ENCODE results near the gene PPARG.

GRCh38 chr3:12413721-12414255, 124.9 kb downstream of the PPARG start:
- no peak for TF ChIP-seq CTCF (conservative IDR thresholded peaks at IDR 0.05; ENCODE audit: low read depth in 2 of 2)
- TF ChIP-seq ETS1 (IDR thresholded peaks at IDR 0.05) = no peak
- no peak for TF ChIP-seq REST (IDR thresholded peaks at IDR 0.05; ENCODE audit: unreplicated experiment)
- TF ChIP-seq EZH2 (IDR thresholded peaks at IDR 0.05; ENCODE audit: low read depth, unreplicated experiment) = no peak
- no peak for TF ChIP-seq POLR2AphosphoS5 (IDR thresholded peaks at IDR 0.05; ENCODE audit: low read depth)
- no peak for TF ChIP-seq CREB1 (CRISPR knock-in tag; IDR thresholded peaks at IDR 0.05; ENCODE audit: low read depth)
- no peak for TF ChIP-seq JUNB (IDR thresholded peaks at IDR 0.05; ENCODE audit: unreplicated experiment)
- no peak for TF ChIP-seq EZH2phosphoT487 (IDR thresholded peaks at IDR 0.05; ENCODE audit: unreplicated experiment)
- no peak for TF ChIP-seq NANOG (IDR thresholded peaks at IDR 0.05; ENCODE audit: borderline replicate concordance)
- no peak for TF ChIP-seq STAT1 (IDR thresholded peaks at IDR 0.05; ENCODE audit: unreplicated experiment)
